ACHN (cell line): Measurements from ENCODE around the gene RAF1.
"Not testable (repeated sequence)": the region's sequence is repeated elsewhere in the genome, so short reads cannot be mapped to it uniquely, and the experiment has no call there.

Experiments
- DNase-seq: peaks from one replicate; pipeline ENCODE4 v3.0.0-alpha.2; 2015
- in situ Hi-C: cut with HindIII; loops from 2 replicates; pipeline ENCODE4 v1.10.0; 2017; ENCODE audit warnings: low sequenced_read_pairs, low pct_ligation_motif_present, low pct_unique_long_range_greater_than_20kb

RAF1 gene

GRCh38 chr3:12653747-12654146, 10.2 kb downstream of the RAF1 start:
- DNase-seq, result no peak
- in situ Hi-C loops, result no loop called here

- in situ Hi-C loops, result no loop called here
- no peak for DNase-seq
Measured at GRCh38 chr3:12648384-12648959, 15.4 kb downstream of the RAF1 start.

- DNase-seq, result no peak
- in situ Hi-C loops, result no loop called here
Measured at GRCh38 chr3:12644331-12644937, 19.5 kb downstream of the RAF1 start.

- in situ Hi-C loops, result no loop called here
- DNase-seq, result no peak
Measured at GRCh38 chr3:12643724-12644123, 20.2 kb downstream of the RAF1 start.

- in situ Hi-C loops, result no loop called here
- DNase-seq, result no peak
Measured at GRCh38 chr3:12643010-12643380, 20.9 kb downstream of the RAF1 start.

- in situ Hi-C loops, DNase-seq: not testable (repeated sequence)
Measured at GRCh38 chr3:12640853-12641252, 23.1 kb downstream of the RAF1 start.

GRCh38 chr3:12638105-12638504, 25.8 kb downstream of the RAF1 start:
- no peak for DNase-seq
- in situ Hi-C loops, result no loop called here

- DNase-seq, result no peak
- in situ Hi-C loops, result no loop called here
Measured at GRCh38 chr3:12633108-12633507, 30.8 kb downstream of the RAF1 start.

GRCh38 chr3:12632523-12632922, 31.4 kb downstream of the RAF1 start:
- in situ Hi-C loops, result no loop called here
- no peak for DNase-seq

- DNase-seq, in situ Hi-C loops: not testable (repeated sequence)
Measured at GRCh38 chr3:12630843-12631242, 33.1 kb downstream of the RAF1 start.

GRCh38 chr3:12630292-12630691, 33.6 kb downstream of the RAF1 start:
- in situ Hi-C loops, result no loop called here
- DNase-seq, result no peak

GRCh38 chr3:12629560-12629959, 34.4 kb downstream of the RAF1 start:
- in situ Hi-C loops, result no loop called here
- no peak for DNase-seq

- in situ Hi-C loops, result no loop called here
- DNase-seq, result no peak
Measured at GRCh38 chr3:12628813-12629212, 35.1 kb downstream of the RAF1 start.

- DNase-seq, result no peak
- in situ Hi-C loops, result no loop called here
Measured at GRCh38 chr3:12627370-12627769, 36.5 kb downstream of the RAF1 start.

- in situ Hi-C loops, DNase-seq: not testable (repeated sequence)
Measured at GRCh38 chr3:12624964-12625363, 39.0 kb downstream of the RAF1 start.

- no peak for DNase-seq
- in situ Hi-C loops, result no loop called here
Measured at GRCh38 chr3:12624056-12624455, 39.9 kb downstream of the RAF1 start.

GRCh38 chr3:12622335-12622734, 41.6 kb downstream of the RAF1 start:
- no peak for DNase-seq
- in situ Hi-C loops, result no loop called here

GRCh38 chr3:12620729-12621128, 43.2 kb downstream of the RAF1 start:
- no peak for DNase-seq
- in situ Hi-C loops, result no loop called here

- DNase-seq, result no peak
- in situ Hi-C loops, result no loop called here
Measured at GRCh38 chr3:12620305-12620704, 43.6 kb downstream of the RAF1 start.

- in situ Hi-C loops, result no loop called here
Measured at GRCh38 chr3:12618426-12618825, 45.5 kb downstream of the RAF1 start.

GRCh38 chr3:12615266-12615665, 48.7 kb downstream of the RAF1 start:
- in situ Hi-C loops, result no loop called here

More at GRCh38 chr3:12618426-12618825, 45.5 kb downstream of the RAF1 start:
- DNase-seq, result no peak

More at GRCh38 chr3:12615266-12615665, 48.7 kb downstream of the RAF1 start:
- no peak for DNase-seq
